HL-60 (cell line): ENCODE measurements around the gene CLCA4.

Source experiments
- DNase-seq, 2 experiments: peaks; one replicate each; pipeline ENCODE4 v3.0.0-alpha.2; 2010 to 2020; ENCODE audit warnings: low read depth in 1 of 2, low spot score in 1 of 2
- H3K27ac ChIP-seq: fragments of 250-450 bp; sonication (Bioruptor Pico); replicated peaks from 2 replicates; pipeline ENCODE4 v1.5.1; 2020; ENCODE audit warnings: mild to moderate bottlenecking, moderate library complexity
- H3K27me3 ChIP-seq: fragments of 250-450 bp; sonication (Bioruptor Pico); 2 replicates; pipeline ENCODE4 v1.5.1; 2021; ENCODE audit warnings: mild to moderate bottlenecking, moderate library complexity; ENCODE audit not compliant: insufficient read depth, poor library complexity, severe bottlenecking
- H3K4me3 ChIP-seq: replicated peaks from 2 replicates; pipeline ENCODE4 v1.5.1; 2011; ENCODE audit warnings: mild to moderate bottlenecking, control low read depth, low read length; ENCODE audit not compliant: insufficient read depth
- GABPA ChIP-seq: IDR thresholded peaks from 2 replicates; pipeline ENCODE4 v1.6.1; 2012; ENCODE audit warnings: low read depth
- POLR2AphosphoS5 ChIP-seq: IDR thresholded peaks from 2 replicates; pipeline ENCODE4 v1.6.1; 2012; ENCODE audit warnings: low read depth
- SPI1 ChIP-seq: IDR thresholded peaks from 2 replicates; pipeline ENCODE4 v1.6.1; 2012; ENCODE audit warnings: low read depth, mild to moderate bottlenecking, borderline replicate concordance
- TF ChIP-seq, protein P1 (sequence below): IDR thresholded peaks from 2 replicates; pipeline ENCODE4 v1.6.1; 2012; ENCODE audit warnings: low read depth; ENCODE audit not compliant: insufficient replicate concordance
- TF ChIP-seq, protein P2 (sequence below): IDR thresholded peaks from one replicate; pipeline ENCODE4 v1.5.1; 2011; ENCODE audit warnings: low read length, control low read depth, inconsistent platforms; ENCODE audit not compliant: insufficient read depth

CLCA4 gene

DNA sequence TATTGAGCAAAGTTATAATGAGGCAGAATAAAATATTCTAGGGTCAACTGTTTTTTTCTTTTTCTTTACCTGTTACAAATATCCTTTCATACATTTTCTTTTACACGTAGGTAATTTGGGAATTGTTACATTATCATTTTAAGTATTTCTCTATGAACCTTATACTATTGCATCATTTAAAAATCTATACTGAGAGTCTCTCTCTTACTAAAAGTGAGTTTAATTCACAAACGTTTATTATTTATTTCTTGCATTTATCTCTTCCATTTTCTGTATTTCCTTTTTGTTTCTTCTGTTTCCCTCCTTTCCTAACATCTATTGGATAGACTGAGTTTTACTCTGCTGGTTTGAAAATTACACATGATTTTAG, 25.4 kb upstream of the CLCA4 start:
- Histone ChIP-seq H3K27me3 (no peaks in the 10 kb centered on the region), H3K4me3 (no peak overlapping the region), H3K27ac (no peak overlapping the region)
- TF ChIP-seq POLR2AphosphoS5 = no peak
- TF ChIP-seq, protein P1, sequence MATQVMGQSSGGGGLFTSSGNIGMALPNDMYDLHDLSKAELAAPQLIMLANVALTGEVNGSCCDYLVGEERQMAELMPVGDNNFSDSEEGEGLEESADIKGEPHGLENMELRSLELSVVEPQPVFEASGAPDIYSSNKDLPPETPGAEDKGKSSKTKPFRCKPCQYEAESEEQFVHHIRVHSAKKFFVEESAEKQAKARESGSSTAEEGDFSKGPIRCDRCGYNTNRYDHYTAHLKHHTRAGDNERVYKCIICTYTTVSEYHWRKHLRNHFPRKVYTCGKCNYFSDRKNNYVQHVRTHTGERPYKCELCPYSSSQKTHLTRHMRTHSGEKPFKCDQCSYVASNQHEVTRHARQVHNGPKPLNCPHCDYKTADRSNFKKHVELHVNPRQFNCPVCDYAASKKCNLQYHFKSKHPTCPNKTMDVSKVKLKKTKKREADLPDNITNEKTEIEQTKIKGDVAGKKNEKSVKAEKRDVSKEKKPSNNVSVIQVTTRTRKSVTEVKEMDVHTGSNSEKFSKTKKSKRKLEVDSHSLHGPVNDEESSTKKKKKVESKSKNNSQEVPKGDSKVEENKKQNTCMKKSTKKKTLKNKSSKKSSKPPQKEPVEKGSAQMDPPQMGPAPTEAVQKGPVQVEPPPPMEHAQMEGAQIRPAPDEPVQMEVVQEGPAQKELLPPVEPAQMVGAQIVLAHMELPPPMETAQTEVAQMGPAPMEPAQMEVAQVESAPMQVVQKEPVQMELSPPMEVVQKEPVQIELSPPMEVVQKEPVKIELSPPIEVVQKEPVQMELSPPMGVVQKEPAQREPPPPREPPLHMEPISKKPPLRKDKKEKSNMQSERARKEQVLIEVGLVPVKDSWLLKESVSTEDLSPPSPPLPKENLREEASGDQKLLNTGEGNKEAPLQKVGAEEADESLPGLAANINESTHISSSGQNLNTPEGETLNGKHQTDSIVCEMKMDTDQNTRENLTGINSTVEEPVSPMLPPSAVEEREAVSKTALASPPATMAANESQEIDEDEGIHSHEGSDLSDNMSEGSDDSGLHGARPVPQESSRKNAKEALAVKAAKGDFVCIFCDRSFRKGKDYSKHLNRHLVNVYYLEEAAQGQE = no peak
- TF ChIP-seq GABPA = no peak
- TF ChIP-seq, protein P2, sequence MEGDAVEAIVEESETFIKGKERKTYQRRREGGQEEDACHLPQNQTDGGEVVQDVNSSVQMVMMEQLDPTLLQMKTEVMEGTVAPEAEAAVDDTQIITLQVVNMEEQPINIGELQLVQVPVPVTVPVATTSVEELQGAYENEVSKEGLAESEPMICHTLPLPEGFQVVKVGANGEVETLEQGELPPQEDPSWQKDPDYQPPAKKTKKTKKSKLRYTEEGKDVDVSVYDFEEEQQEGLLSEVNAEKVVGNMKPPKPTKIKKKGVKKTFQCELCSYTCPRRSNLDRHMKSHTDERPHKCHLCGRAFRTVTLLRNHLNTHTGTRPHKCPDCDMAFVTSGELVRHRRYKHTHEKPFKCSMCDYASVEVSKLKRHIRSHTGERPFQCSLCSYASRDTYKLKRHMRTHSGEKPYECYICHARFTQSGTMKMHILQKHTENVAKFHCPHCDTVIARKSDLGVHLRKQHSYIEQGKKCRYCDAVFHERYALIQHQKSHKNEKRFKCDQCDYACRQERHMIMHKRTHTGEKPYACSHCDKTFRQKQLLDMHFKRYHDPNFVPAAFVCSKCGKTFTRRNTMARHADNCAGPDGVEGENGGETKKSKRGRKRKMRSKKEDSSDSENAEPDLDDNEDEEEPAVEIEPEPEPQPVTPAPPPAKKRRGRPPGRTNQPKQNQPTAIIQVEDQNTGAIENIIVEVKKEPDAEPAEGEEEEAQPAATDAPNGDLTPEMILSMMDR = no peak
- TF ChIP-seq SPI1 = no peak
- DNase-seq = no peak

DNA sequence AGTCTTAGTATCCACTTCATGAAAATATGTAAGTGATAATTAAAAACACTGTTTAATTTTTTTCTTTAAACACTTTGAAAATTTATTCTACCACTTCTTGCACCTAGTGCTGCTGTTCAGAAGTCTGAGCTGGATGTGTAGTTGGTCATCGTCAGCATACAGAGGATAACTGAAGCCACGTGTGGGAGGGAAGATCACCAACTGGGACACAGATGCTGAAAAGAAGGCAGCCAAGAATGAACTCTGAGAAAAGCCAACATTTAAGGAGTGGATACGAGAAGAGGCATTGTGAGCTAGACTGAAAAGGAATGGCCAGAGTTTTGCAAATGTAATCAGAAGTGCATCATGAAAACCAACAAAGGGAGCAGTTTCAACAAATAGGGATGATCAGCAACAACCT, 24.6 kb upstream of the CLCA4 start:
- TF ChIP-seq, protein P1 = no peak
- TF ChIP-seq GABPA (no peak), SPI1 (no peak), POLR2AphosphoS5 (no peak)
- TF ChIP-seq, protein P2 = no peak
- Histone ChIP-seq H3K27ac (no peak overlapping the region), H3K4me3 (no peak overlapping the region), H3K27me3 (no peaks in the 10 kb centered on the region)
- DNase-seq = no peak

DNA sequence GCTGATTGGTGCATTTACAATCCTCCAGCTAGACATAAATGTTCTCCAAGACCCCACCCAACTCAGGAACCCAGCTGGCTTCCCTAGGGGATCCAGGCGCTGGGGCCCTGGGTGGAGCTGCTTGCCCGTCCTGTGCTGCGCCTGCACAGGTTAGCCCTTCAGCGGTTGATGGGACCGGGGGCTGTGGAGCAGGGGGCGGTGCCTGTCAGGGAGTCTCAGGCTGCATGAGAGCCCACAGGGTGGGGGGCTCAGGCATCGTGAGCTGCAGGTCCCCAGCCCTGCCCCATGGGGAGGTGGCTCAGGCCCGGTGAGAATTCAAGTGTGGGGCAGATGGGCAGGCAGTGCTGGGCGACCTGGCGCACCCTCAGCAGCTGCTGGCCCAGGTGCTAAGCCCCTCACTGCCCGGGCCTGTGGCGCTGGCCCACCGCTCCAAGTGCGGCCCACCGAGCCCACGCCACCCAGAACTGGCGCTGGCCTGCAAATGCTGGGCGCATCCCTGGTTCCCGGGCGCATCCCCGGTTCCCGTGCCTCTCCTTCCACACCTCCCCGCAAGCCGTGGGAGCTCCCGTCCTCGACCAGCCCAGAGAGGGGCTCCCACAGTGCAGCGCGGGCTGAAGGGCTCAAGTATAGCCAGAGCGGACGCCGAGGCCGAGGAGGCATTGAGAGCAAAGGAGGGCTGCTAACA, 23.1 kb upstream of the CLCA4 start:
- Histone ChIP-seq H3K27ac (no peak overlapping the region), H3K27me3 (no peaks in the 10 kb centered on the region), H3K4me3 (no peak overlapping the region)
- no peak for DNase-seq
- TF ChIP-seq POLR2AphosphoS5 (no peak), SPI1 (no peak), GABPA (no peak)
- TF ChIP-seq, protein P1 = no peak
- TF ChIP-seq, protein P2 = no peak
